ENCODE measurements around the gene PALD1.

PALD1 gene

GRCh38 chr10:70478191-70479164, at the start of gene PALD1:
Gene PALD1 (plus strand): TSS chr10:70478767. CDS start chr10:70525952, 47,185 bp downstream.
- peak; percentile 49 for DNase-seq
- in situ Hi-C loops (cut with HindIII; ENCODE audit: low pct_ligation_motif_present, low pct_unique_long_range_greater_than_20kb, low sequenced_read_pairs): no loop called here

GRCh38 chr10:70430493-70431445, 47.8 kb upstream of the PALD1 start:
- DNase-seq: no peak
- in situ Hi-C loops (cut with HindIII; ENCODE audit: low pct_ligation_motif_present, low pct_unique_long_range_greater_than_20kb, low sequenced_read_pairs): no loop called here

GRCh38 chr10:70432101-70432500, 46.5 kb upstream of the PALD1 start:
- no peak for DNase-seq
- in situ Hi-C loops (cut with HindIII; ENCODE audit: low pct_ligation_motif_present, low pct_unique_long_range_greater_than_20kb, low sequenced_read_pairs): no loop called here

- in situ Hi-C loops (cut with HindIII; ENCODE audit: low pct_ligation_motif_present, low pct_unique_long_range_greater_than_20kb, low sequenced_read_pairs): no loop called here
- no peak for DNase-seq
Observed at GRCh38 chr10:70432561-70433263, 45.9 kb upstream of the PALD1 start.

- in situ Hi-C loops (cut with HindIII; ENCODE audit: low pct_ligation_motif_present, low pct_unique_long_range_greater_than_20kb, low sequenced_read_pairs): no loop called here
- DNase-seq: no peak
Observed at GRCh38 chr10:70433581-70434280, 44.8 kb upstream of the PALD1 start.

- in situ Hi-C loops (cut with HindIII; ENCODE audit: low pct_ligation_motif_present, low pct_unique_long_range_greater_than_20kb, low sequenced_read_pairs): no loop called here
- DNase-seq: no peak
Observed at GRCh38 chr10:70435241-70436085, 43.1 kb upstream of the PALD1 start.

GRCh38 chr10:70437721-70438120, 40.8 kb upstream of the PALD1 start:
- DNase-seq: no peak
- in situ Hi-C loops (cut with HindIII; ENCODE audit: low pct_ligation_motif_present, low pct_unique_long_range_greater_than_20kb, low sequenced_read_pairs): no loop called here

- DNase-seq: no peak
- in situ Hi-C loops (cut with HindIII; ENCODE audit: low pct_ligation_motif_present, low pct_unique_long_range_greater_than_20kb, low sequenced_read_pairs): no loop called here
Observed at GRCh38 chr10:70440296-70441160, 38.0 kb upstream of the PALD1 start.

- in situ Hi-C loops (cut with HindIII; ENCODE audit: low pct_ligation_motif_present, low pct_unique_long_range_greater_than_20kb, low sequenced_read_pairs): no loop called here
- DNase-seq: no peak
Observed at GRCh38 chr10:70441161-70441894, 37.2 kb upstream of the PALD1 start, which contains the start of gene NODAL. Gene NODAL (minus strand): TSS chr10:70441681. CDS start chr10:70441667, 14 bp downstream.

GRCh38 chr10:70441895-70442309, 36.7 kb upstream of the PALD1 start:
- in situ Hi-C loops (cut with HindIII; ENCODE audit: low pct_ligation_motif_present, low pct_unique_long_range_greater_than_20kb, low sequenced_read_pairs): no loop called here
- DNase-seq: no peak

- no peak for DNase-seq
- in situ Hi-C loops (cut with HindIII; ENCODE audit: low pct_ligation_motif_present, low pct_unique_long_range_greater_than_20kb, low sequenced_read_pairs): no loop called here
Observed at GRCh38 chr10:70442332-70442988, 36.1 kb upstream of the PALD1 start.

GRCh38 chr10:70444744-70445143, 33.8 kb upstream of the PALD1 start:
- no peak for DNase-seq
- in situ Hi-C loops (cut with HindIII; ENCODE audit: low pct_ligation_motif_present, low pct_unique_long_range_greater_than_20kb, low sequenced_read_pairs): no loop called here

GRCh38 chr10:70445718-70446657, 32.6 kb upstream of the PALD1 start:
- in situ Hi-C loops (cut with HindIII; ENCODE audit: low pct_ligation_motif_present, low pct_unique_long_range_greater_than_20kb, low sequenced_read_pairs): no loop called here
- no peak for DNase-seq

- in situ Hi-C loops (cut with HindIII; ENCODE audit: low pct_ligation_motif_present, low pct_unique_long_range_greater_than_20kb, low sequenced_read_pairs): no loop called here
- DNase-seq: no peak
Observed at GRCh38 chr10:70448236-70448635, 30.3 kb upstream of the PALD1 start.
